ENCODE measurements around the gene ECSIT. TPM values are rescaled to one million over a fixed set of nuclear protein-coding genes. Genes with fewer than 3 reads are reported as not detected.

Gene ECSIT
- polyA plus RNA-seq, 1 donor (not counting 4 experiments of a cell fraction or from before 2014, with no cell fraction given), result 16.0 TPM

DNA sequence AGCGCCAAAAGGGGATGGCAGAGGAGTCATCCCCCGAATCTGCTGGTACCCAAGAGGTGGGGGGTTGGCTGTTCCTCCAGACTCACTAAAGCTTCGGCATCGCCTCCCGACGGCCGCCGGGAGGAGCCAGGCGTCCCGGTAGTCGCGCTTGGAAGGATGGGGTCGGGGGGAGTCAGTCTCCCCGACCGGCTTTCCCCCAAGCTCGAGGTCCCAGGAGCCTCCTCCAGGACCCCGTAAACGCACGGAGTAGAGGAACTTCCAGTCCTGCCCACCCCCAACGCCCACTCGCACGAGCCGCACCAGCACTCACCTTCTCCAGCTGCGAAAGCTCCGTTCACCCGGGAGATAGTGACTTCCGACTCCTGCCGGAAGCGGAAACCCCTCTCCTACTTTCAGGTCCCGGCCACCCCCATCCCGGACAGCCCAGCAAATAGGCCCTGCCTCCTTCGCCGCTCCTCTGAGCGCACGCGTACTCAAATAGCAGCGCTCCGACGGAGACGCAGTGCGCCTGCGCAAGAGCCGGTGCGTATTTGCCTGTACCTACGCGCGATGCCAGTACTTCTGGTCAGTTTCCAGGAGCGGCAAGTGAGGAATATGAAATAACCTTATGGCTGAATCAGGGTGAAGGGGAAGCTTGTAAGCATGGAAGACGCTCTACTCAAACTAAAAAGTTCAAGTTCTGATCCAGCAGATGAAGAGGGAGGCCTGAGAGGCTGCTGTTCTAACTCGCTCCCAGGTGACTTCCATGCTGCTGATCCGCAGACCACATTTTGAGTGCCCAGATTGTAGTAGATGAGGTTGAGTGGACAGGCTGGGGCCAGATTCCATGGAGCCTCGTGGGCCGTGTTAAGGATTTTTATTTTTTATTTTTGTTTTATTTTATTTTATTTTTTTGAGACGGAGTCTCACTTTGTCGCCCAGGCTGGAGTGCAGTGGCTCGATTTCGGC is 30.2 kb upstream of the ECSIT start, which contains the start of gene ELOF1:
ELOF1 (minus strand) TSS at position 350 of the 948 bp plus-strand sequence. CDS start 4,883 bp downstream, outside the sequence.
- Histone ChIP-seq H3K9me1 (ENCODE audit: control insufficient read depth, extremely low read depth, insufficient read depth, low read length) (peaks cover 4% of the 10 kb centered on the region), H3K9ac (ENCODE audit: control insufficient read depth, extremely low read depth, insufficient read depth, low read length) (peak within 1 kb of the TSS; percentile 84), H3K9me3 (ENCODE audit: control insufficient read depth, low read depth, low read length) (no peaks in the 10 kb centered on the region), H3K79me2 (ENCODE audit: control insufficient read depth, insufficient read depth, low read length) (peaks cover 40% of the 10 kb centered on the region), H3K27ac (ENCODE audit: control insufficient read depth, insufficient read depth, low read length) (peak within 1 kb of the TSS; percentile 48), H3K36me3 (ENCODE audit: control insufficient read depth in 2 of 2, extremely low read depth in 1 of 2, insufficient read depth in 2 of 2, low read length in 2 of 2) (peaks cover 4 to 13% of the 10 kb centered on the region in 2 experiments), H3K27me3 (ENCODE audit: control insufficient read depth, extremely low read depth, insufficient read depth, low read length) (no peaks in the 10 kb centered on the region), H3K4me3 (ENCODE audit: control insufficient read depth in 2 of 3, extremely low read depth in 1 of 3, insufficient read depth in 2 of 3, low read depth in 1 of 3, low read length in 3 of 3) (peak within 1 kb of the TSS; percentile 80 to 98 (median 94)), H3K4me2 (ENCODE audit: control insufficient read depth, extremely low read depth, insufficient read depth, low read depth, low read length) (peak within 1 kb of the TSS; percentile 95), H3K4me1 (ENCODE audit: control insufficient read depth, extremely low read depth, insufficient read depth, low read length) (peaks cover 12% of the 10 kb centered on the region), H4K20me1 (ENCODE audit: control insufficient read depth, extremely low read depth, insufficient read depth, low read length) (peaks cover 4% of the 10 kb centered on the region), H2AFZ (ENCODE audit: control insufficient read depth, low read length) (peak within 1 kb of the TSS; percentile 99)
- dilution Hi-C loops (cut with MboI; ENCODE audit: extremely low pct_ligation_motif_present, low sequenced_read_pairs), result no loop called here
- no peak for TF ChIP-seq EZH2 (IDR thresholded peaks at IDR 0.05; ENCODE audit: low read length)
- TF ChIP-seq CTCF (optimal IDR thresholded peaks at IDR 0.05 in 1 of 3, IDR thresholded peaks at IDR 0.05 in 1 of 3, conservative IDR thresholded peaks at IDR 0.05 in 1 of 3; ENCODE audit: extremely low read depth in 1 of 3, insufficient read depth in 2 of 3, low read length in 3 of 3), result peak; percentile 13 to 34 (median 20)
- FAIRE-seq (peak; percentile 69), DNase-seq (ENCODE audit: low read depth, low spot score) (peak; percentile 90)

DNA sequence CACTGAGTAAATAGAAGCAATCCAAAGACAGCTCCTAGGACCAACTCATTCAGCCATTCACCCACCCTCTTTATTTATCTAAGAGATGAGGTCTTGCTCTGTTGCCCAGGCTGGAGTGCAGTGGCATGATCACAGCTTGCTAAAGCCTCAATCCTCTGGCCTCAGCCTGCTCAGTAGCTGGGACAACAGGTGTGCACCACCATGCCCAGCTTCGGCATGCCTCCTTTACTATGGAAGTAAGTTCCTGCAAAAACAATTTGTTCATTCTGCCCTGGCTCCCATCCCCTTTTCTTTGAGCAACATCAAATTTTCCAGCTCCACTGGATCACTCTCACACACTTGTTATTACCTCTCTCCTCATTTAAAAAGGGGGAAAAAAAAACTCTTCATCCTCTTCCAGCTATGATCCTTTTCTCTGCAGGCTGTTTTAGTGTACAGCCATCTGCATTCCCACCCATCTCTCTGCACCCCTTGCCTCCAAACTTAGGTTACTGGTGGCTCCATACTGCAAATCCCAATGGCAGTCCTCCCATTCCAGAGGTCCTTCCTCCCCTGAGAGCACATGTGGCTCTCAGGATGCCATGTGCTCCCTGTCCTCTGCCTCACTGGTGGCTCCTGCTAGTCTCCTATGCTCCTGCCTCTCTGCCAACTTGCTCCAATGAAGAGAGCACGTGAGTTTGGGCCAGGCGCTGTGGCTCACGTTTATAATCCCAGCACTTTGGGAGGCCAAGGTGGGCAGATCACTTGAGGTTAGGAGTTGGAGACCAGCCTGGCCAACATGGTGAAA is 27.9 kb upstream of the ECSIT start:
- DNase-seq (ENCODE audit: low read depth, low spot score), result no peak
- no peak for FAIRE-seq

More for the DNA sequence above, 27.9 kb upstream of the ECSIT start:
- Histone ChIP-seq H3K4me1 (ENCODE audit: control insufficient read depth, extremely low read depth, insufficient read depth, low read length) (peaks cover 12% of the 10 kb centered on the region), H3K9ac (ENCODE audit: control insufficient read depth, extremely low read depth, insufficient read depth, low read length) (no peak overlapping the region), H3K27me3 (ENCODE audit: control insufficient read depth, extremely low read depth, insufficient read depth, low read length) (no peaks in the 10 kb centered on the region), H3K9me1 (ENCODE audit: control insufficient read depth, extremely low read depth, insufficient read depth, low read length) (peaks cover 4% of the 10 kb centered on the region), H3K4me2 (ENCODE audit: control insufficient read depth, extremely low read depth, insufficient read depth, low read depth, low read length) (no peak overlapping the region), H3K79me2 (ENCODE audit: control insufficient read depth, insufficient read depth, low read length) (peaks cover 40% of the 10 kb centered on the region), H3K9me3 (ENCODE audit: control insufficient read depth, low read depth, low read length) (no peaks in the 10 kb centered on the region), H3K27ac (ENCODE audit: control insufficient read depth, insufficient read depth, low read length) (no peak overlapping the region), H4K20me1 (ENCODE audit: control insufficient read depth, extremely low read depth, insufficient read depth, low read length) (peaks cover 4% of the 10 kb centered on the region), H2AFZ (ENCODE audit: control insufficient read depth, low read length) (no peak overlapping the region), H3K36me3 (ENCODE audit: control insufficient read depth in 2 of 2, extremely low read depth in 1 of 2, insufficient read depth in 2 of 2, low read length in 2 of 2) (peaks cover 10 to 25% of the 10 kb centered on the region in 2 experiments), H3K4me3 (ENCODE audit: control insufficient read depth in 2 of 3, extremely low read depth in 1 of 3, insufficient read depth in 2 of 3, low read depth in 1 of 3, low read length in 3 of 3) (no peak overlapping the region)
- TF ChIP-seq CTCF (optimal IDR thresholded peaks at IDR 0.05 in 1 of 3, IDR thresholded peaks at IDR 0.05 in 1 of 3, conservative IDR thresholded peaks at IDR 0.05 in 1 of 3; ENCODE audit: extremely low read depth in 1 of 3, insufficient read depth in 2 of 3, low read length in 3 of 3) (no peak), EZH2 (IDR thresholded peaks at IDR 0.05; ENCODE audit: low read length) (no peak)
- dilution Hi-C loops (cut with MboI; ENCODE audit: extremely low pct_ligation_motif_present, low sequenced_read_pairs), result no loop called here

Data from keratinocyte (primary cell).